ENCODE results near the gene PRKAR1B. TPM values are rescaled to one million over a fixed set of nuclear protein-coding genes. Genes with fewer than 3 reads are reported as not detected.

Gene PRKAR1B
- total RNA-seq: 19.9 TPM

DNA sequence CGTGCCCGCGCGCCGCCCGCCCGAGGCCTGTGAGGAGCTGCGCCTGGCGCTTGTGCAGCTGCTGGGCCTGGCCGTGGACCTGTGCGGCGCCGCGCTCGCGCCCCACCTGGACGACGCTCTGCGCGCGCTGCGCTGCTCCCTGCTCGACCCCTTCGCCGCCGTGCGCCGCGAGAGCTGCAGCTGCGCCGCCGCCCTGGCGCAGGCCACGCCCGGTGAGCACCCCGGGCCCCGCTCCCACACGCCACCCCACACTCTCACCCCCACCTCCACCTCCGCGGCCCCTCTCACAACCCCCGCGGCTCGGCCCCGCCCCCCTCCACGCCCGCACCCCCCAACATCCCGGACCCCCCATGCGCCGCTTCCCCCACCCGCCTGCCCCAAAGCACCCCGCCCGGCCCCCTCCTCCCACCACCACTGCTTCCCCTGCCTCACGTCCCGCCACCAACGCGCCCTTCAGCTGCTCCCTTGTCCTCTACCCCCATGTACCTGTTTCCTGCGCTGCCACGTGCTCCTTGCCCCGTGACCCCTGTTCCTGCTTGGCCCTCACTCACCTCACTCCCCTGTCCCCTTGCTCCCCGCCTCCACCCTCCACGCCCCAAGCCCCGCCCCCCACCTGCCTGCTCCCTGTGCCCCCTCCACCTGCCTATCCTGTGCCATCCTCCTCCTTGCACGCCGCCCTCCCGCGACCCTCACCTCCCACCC lies at the start of gene PRKAR1B:
TSS of gene PRKAR1B (minus strand) at position 178 of the 702 bp plus-strand sequence. CDS start 15,776 bp downstream, outside the sequence.
- no peak for DNase-seq (ENCODE audit: low spot score)

DNA sequence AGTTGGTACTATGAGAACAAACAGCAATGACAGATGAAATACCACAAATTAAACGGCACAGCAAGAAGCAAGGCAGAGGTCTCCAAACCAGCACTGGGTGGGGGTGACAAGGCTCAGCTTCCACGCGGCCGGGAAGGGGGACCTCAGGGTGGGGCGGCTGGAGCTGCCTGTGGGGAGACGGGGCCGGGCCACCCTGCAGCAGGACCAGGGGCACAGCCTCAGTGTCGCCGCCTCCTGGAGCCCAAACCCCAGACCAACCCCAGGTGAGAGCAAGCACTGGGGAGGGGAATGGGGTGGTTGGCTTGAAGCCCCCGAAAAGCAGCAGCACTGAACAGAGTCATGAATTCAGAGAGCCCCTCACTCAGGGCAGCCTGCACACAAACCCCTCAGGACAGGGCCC lies 49.3 kb upstream of the PRKAR1B start:
- no peak for DNase-seq (ENCODE audit: low spot score)

DNA sequence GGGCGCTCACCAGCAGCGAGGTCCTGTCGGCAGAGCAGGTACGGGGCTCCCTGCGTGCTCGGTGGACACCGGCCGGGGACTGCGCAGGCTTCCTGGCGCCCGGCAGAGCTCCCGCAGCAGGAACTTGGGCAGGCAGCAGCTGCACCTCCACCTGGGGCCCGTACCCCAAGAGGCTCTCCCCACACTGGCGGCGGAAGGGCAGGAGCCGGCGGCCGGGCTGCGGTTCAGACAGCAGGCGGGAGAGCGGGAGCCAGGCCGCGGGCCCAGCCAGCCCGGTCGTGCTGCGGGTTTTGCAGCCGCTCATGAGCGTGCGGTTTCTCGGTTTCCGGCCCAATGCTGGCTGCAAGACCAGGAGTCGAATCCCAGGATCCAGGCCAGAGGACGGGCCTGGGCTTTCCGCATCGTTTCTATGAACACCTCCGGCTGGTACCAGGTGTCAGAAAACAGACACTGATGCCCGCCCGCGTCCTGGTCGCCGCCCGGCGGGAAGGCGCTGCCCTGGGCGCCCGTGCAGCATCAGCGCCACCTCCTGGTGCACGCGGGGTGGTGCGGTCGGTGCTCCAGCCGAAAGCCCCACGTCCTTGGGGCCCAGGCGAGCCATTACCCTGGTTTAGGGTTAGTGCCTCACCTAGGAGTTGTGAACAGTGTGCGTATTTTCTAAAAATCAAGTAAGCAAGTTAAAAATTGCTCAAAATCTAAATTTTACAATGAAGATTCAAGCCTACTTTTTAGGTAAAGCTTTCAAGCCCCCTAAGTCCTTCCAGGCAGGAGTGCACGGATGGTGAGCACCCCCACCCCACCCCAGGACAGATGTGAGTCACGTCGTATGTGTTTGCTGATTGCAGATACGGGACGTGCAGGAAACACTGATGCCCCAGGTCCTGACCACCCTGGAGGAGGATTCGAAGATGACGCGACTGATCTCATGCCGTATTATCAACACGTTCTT lies 47.4 kb upstream of the PRKAR1B start:
- DNase-seq (ENCODE audit: low spot score): peak; percentile 36

DNA sequence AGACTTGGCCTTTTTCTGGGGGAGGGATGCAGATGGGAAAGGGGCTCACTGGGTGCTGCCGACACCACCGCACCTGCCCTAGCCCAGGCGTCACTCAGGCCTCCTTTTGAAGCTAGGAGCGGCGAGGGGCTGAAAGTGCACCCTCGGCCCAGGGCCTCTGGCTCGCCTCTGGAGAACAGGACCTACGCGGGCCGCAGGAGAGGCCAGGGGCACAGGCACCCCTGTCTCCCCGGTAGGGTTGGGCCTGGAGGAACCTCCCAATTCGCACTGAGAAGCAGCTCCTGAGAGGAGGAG lies 46.5 kb upstream of the PRKAR1B start:
- DNase-seq (ENCODE audit: low spot score): no peak

DNA sequence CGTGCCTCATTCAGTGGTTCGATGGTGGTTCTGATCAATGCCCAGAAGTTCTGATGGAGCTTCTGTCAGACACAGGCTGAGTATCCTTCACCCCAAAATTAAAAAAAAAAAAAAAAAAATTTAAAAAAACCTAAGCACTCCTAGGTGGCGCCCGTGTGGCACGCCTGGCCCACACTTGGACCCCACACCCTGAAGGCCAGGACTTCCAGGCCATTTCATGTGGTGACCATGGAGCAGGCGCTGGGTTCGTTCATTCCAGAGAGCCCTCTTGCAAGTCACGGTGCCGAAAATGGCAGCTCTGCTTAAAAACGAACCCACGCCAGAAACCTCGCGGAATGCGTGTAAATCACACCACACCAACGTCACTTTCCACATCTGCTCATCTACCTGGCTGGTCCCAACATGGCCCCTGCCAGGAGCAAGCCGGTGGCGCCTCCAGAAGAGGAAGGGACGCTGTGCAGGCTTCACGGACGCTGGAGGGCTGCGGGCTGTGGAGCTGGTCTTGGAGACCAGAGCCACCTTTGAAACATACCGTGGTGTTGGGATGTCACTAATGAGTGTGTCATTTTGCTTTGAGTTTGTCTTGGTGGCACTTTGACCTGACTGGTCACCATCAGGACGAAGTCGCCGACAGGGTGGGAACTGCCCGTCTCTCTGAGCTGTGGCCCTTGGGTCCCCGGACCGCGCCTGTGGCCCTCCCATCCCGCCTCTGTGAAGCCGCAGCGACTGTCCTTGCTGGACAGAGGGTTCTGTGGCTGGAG lies 46.0 kb upstream of the PRKAR1B start:
- no peak for DNase-seq (ENCODE audit: low spot score)

DNA sequence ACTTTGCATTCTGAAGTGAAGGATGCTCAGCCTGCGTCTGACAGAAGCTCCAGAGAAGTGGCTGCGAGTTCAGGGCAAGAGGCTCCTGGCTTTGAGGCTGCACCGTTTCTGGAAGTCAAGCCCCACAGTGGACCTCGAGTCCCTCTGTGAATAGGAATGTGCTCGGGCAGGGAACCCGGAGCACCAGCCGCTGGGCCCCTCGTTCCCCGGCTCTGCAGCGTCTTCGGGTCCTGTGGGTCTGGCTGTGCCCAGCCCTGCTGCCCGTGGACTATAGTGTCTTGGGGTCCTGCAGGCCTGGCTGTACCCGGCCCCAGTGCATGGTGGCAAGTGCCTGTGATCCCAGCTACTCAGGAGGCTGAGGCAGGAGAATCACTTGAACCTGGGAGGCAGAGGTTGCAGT lies 45.3 kb upstream of the PRKAR1B start:
- no peak for DNase-seq (ENCODE audit: low spot score)

DNA sequence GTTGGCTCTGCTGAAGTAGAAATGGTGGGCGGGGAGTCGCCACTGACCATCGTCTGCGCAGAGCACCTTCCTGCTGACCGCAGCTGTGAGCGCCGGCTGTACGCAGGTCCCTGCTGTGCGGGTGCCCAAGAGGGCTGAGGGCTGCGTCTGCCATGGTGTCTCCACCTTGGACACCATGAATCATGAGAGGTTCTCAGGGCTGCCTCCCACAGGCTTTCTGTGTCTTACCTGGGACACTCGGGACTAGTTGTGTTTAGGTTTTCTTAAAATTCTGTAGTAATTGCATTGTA lies 44.9 kb upstream of the PRKAR1B start:
- no peak for DNase-seq (ENCODE audit: low spot score)

DNA sequence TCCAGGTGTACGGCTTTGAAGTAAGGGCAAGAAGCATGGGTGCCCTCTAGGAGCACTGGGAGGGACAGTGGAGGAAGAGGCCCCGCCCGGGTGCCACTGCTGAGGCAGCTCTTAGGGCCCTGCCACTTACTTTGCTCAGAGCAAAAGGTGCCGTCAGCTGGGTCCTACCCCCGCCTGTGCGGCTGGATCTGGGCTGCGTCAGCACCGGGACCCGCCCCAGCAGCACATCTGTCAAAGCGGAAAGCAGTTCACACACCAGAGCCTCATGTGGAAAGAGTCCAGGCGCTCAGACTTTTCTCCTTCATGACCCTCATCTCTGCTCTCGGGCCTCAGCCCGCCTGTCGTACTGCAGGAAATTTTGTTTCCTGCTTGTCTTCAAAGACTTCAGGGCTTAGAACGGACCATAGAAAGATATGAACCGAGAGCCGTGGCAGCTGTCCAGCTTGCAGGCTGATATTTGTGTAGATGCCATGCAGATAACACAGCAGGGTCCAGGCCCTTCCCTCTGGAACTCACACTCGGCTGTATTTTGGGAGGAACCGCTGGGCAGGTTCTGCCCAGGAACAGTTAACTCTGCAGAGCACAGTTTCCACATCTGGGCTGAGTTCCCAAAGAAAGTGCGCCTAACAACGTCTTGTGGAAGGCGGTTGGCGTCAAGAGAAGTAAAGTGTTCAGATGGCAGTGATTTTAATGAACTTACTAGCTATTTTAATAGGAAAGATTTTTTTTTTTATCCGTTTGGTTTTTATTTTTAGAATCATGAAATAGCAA lies 44.3 kb upstream of the PRKAR1B start:
- peak; percentile 66 for DNase-seq (ENCODE audit: low spot score)

DNA sequence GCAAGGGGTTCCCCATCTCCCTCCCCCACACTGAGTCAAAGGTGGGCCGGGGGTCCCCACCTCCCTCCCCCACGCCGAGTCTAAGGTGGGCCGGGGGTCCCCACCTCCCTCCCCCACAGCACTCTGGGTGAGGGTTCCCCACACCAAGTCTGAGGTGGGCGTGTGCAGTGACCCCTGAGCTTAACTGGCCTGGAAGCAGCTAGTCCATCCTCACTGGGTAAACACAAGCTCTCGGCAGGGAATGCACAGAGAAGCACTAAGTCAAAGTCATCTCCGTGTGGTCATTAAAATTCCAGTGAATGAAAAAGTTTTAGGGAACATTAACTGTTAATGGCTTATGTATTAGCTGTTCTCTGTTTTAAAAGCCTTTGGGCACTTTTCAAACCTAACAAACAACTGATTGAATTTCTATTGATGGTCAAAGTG lies 43.7 kb upstream of the PRKAR1B start:
- DNase-seq (ENCODE audit: low spot score): no peak

DNA sequence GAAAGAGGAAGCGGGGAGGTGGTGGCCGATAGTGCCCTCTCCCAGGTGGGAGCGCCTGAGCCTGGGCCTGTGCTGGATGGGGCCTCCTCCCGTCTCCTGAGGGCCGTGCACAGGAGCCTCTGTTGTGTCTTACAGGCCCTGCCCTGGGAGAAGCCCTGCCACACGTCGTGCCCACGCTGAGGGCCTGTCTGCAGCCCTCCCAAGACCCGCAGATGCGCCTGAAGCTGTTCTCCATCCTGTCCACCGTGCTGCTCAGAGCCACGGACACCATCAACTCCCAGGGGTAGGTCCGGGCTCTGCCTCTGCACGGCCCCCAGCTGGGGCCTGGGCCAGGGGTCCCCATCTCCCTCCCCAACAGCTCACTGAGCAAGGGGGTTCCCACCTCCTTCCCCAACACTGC lies 43.3 kb upstream of the PRKAR1B start:
- no peak for DNase-seq (ENCODE audit: low spot score)

DNA sequence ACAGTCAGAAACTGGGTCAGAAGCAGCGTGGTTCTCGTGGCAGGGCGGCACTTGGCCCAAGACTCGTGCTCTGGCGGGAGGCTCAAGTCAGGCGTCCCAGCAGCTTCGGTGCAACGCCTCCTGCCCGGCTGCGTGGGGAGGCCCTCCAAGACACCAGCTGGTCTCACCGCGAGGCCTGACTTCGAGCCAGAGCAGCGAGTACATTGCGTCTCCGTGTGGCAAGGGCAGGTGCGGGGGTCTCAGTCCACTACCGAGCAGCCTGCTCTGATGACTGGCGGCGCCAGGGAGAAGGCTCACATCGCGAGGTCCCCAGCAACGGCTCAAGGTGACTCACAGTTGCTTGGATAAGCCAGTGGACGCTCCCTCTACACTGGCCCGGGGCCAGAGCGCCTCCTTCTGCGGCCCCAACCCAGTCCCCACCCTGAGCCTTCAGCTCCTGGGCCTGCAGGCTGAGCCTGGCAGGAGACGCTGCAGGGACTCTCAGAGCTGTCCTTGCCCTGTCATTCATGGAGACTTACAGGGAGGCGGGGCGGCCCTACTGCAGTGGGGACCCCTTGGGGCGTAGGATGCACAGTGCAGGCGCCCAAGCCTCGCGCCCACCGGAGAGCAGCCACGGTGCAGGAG lies 41.9 kb upstream of the PRKAR1B start:
- DNase-seq (ENCODE audit: low spot score): peak; percentile 20

DNA sequence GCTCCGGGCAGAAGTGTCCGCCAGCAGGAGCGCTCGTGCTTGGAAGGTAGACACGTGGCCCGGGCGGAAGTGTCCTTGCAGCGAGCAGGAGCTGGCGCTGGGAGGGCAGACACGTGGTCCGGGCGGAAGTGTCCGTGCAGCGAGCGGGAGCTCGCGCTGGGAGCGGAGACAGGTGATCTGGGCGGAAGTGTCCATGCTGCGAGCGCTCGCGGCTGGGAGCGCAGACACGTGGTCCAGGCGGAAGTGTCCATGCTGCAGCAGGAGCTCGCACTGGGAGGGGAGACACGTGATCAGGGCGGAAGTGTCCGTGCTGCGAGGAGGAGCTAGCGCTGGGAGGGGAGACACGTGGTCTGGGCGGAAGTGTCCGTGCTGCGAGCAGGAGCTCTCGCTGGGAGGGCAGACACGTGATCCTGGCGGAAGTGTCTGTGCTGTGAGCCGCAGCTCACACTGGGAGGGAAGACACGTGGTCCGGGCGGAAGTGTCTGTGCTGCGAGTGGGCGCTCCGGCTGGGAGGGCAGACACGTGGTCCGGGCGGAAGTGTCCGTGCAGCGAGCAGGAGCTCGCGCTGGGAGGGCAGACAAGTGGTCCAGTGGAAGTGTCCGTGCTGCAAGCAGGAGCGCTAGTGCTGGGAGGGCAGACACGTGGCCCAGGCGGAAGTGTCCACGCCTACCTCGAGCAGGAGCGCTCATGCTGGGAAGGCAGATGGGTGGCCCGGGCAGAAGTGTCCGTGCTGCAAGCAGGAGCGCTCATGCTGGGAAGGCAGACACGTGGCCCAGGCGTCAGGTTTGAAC lies 41.1 kb upstream of the PRKAR1B start:
- no peak for DNase-seq (ENCODE audit: low spot score)

DNA sequence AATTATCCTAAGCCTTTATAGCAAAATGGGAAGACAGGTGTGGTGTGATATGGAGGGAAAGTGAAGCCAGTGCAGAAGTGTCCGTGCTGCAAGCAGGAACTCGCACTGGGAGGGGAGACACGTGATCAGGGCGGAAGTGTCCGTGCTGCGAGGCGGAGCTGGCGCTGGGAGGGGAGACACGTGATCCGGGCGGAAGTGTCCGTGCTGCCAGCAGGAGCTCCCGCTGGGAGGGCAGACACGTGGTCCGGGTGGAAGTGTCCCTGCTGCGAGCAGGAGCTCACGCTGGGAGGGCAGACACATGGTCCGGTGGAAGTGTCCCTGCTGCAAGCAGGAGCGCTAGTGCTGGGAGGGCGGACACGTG lies 40.5 kb upstream of the PRKAR1B start:
- DNase-seq (ENCODE audit: low spot score): no peak

DNA sequence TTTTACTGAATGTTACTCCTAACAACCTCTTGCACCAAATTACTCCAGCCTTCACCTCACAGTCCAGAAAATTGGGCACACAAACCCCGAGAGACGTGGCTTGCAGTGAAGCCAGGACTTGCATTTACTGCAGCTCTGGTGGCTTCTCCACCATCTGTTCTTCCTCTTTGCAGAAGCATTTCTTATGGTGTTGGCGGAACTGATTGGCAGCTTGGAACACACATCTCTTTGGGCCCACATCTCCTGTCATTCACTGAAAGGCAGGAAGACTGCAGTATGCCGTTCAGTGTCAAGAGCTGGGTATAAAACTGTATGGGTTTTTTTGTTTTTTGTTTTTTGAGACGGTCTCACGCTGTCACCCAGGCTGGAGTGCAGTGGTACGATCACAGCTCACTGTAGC lies 38.3 kb upstream of the PRKAR1B start:
- DNase-seq (ENCODE audit: low spot score): no peak

DNA sequence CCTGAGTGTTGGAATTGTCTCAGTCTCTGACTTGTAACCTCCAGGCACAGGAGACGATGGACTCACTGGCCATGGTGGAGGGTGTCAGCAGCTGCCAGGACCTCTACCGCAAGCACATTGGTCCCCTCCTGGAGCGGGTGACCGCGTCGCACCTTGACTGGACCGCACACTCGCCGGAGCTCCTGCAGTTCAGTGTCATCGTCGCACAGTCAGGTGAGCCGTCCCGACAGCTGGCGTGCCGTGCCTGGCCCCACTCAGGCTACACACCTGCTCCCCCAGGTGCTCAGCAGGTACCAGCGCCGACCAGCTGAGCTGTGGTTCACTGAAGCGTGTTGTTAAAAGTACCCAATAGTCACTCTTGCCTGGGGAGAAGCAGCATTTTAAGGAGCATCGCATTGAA lies 36.7 kb upstream of the PRKAR1B start:
- no peak for DNase-seq (ENCODE audit: low spot score)

DNA sequence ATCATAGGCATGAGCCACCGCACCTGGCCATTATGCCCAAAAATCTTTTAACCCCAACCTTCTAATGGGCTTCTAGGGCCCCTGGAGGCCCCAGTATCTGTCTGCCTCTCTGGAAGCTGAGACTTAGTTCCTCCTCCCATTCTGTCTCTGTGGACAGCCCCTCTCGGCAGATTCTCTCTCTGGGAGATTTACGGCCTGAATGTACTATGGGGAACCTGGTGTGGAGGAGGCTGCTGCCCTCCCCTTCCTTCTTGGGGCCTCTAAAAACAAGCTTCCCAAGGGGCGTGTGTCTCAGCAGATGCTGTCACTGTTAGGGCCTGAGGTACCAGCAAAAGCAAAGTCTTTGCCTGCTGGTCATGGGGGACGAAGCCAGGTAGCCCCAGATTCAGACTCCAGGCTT lies 35.8 kb upstream of the PRKAR1B start:
- no peak for DNase-seq (ENCODE audit: low spot score)

DNA sequence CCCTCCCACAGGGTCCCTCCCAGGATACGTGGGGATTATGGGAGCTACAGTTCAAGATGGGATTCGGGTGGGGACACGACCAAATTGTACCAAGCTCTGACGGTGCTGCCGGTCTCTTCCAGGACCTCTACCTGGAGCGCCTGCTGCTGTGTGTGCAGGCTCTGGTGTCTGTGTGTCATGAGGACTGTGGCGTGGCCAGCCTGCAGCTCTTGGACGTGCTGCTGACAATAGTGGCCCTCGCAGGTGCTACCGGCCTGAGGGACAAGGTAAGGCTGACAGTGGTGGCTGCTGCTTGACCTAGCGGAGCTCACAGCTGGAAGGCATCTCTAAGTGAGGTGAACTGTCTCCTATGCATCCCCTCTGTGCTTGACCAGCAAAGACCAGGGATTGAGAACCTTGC lies 34.5 kb upstream of the PRKAR1B start:
- no peak for DNase-seq (ENCODE audit: low spot score)

DNA sequence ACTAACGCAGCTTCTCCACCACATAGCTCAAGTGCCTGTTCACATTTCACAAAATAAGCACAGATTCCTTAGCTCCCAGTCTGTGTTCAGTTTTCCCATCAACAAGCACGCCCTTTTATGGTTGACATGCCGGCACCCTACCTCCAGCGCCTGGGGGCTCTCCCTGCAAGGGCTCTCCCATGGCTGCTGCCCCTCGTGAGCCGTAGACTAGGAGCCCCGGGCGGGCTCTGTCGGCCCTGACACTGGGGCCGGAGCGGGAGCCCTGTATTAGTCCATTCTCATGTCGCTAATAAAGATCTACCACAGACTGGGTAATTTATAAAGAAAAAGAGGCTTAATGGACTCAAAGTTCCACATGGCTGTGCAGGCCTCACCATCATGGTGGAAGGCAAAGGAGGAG lies 34.0 kb upstream of the PRKAR1B start:
- no peak for DNase-seq (ENCODE audit: low spot score)

DNA sequence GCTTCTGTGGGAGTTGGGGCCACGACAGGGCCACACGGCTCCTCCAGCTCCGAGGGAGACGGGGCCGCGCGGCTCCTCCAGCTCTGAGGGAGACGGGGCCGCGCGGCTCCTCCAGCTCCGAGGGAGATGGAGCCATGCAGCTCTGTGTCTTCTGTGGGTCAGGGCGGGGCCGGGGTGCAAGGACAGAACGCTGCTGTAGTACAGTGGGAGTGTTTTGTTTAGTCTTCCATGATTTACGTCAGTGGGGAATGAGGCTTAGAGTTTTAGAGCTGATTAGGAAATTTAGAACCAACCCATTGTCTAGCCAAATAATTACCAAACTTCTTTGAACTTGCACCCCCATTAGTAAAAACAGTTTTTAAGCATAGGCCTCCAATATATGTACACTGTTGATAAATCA lies 32.9 kb upstream of the PRKAR1B start:
- no peak for DNase-seq (ENCODE audit: low spot score)

DNA sequence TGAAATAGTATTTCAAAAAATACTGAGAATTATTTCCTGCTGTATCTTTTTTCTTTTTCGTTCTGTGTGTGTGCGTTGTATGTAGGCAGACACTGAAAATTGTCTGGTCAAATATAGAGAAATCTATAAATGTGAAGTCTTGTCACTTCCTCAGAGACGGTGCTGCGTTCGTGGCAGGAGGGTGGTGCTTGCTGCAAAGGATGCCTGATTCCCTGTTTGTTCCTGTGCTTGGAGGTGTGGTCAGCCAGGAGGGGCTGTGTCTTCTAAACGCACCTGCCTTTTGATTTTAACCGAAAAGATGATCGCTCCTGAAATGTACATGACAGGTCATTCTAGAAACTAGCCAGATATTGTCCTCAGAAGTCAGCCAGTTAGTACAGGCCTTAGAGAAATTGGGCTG lies 32.5 kb upstream of the PRKAR1B start:
- DNase-seq (ENCODE audit: low spot score): no peak

DNA sequence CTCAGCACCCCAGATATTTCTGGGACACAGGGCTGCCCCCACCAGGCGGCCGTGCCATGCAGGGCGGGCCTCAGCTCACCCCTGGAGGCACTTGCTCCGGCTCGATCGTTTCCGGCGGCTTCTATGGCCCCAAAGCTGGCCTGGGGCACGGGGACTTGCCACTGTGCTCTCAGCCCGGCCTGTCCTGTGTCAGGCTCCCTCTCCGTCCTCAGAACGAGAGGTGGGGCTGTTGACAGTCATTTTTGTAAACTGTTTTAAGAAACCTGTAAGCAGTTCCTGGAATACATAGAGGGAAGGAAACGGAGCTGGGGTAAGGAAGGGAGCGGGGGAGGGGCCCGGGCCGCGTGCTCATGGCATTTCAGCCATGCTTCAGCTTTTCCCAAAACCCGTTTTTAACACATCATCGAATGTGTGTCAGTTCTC lies 30.7 kb upstream of the PRKAR1B start:
- DNase-seq (ENCODE audit: low spot score): no peak
